ENCODE data around the gene TBC1D4.

Gene TBC1D4

GRCh38 chr13:75425216-75426009 is 56.6 kb downstream of the TBC1D4 start:
- Histone ChIP-seq H3K36me3 (ENCODE audit: insufficient read depth, low read length) (no peaks in the 10 kb centered on the region), H3K4me3 (ENCODE audit: low read length) (no peak overlapping the region), H3K4me1 (ENCODE audit: control insufficient read depth, insufficient read depth, low read length) (no peaks in the 10 kb centered on the region), H3K4me2 (ENCODE audit: low read length) (no peak overlapping the region), H3K27me3 (ENCODE audit: control insufficient read depth, insufficient read depth, low read length) (peaks cover 4% of the 10 kb centered on the region), H3K9ac (ENCODE audit: low read depth, low read length) (no peak overlapping the region), H3K9me3 (replicated peaks; ENCODE audit: low read length) (no peaks in the 10 kb centered on the region)

GRCh38 chr13:75423946-75424345 is 58.0 kb downstream of the TBC1D4 start:
- H3K9ac ChIP-seq (ENCODE audit: low read depth, low read length) = no peak overlapping the region
- no peaks in the 10 kb centered on the region for H3K9me3 ChIP-seq (replicated peaks; ENCODE audit: low read length)
- H3K36me3 ChIP-seq (ENCODE audit: insufficient read depth, low read length) = no peaks in the 10 kb centered on the region
- no peak overlapping the region for H3K4me2 ChIP-seq (ENCODE audit: low read length)
- peaks cover 3% of the 10 kb centered on the region for H3K4me1 ChIP-seq (ENCODE audit: control insufficient read depth, insufficient read depth, low read length)
- H3K27me3 ChIP-seq (ENCODE audit: control insufficient read depth, insufficient read depth, low read length) = peaks cover 10% of the 10 kb centered on the region
- no peak overlapping the region for H3K4me3 ChIP-seq (ENCODE audit: low read length)

- H3K4me2 ChIP-seq (ENCODE audit: low read length) = no peak overlapping the region
Observed at GRCh38 chr13:75422028-75422427, 59.9 kb downstream of the TBC1D4 start.

GRCh38 chr13:75421133-75421532 is 60.8 kb downstream of the TBC1D4 start:
- Histone ChIP-seq H3K27me3 (ENCODE audit: control insufficient read depth, insufficient read depth, low read length) (peaks cover 10% of the 10 kb centered on the region), H3K4me2 (ENCODE audit: low read length) (no peak overlapping the region), H3K9me3 (replicated peaks; ENCODE audit: low read length) (no peaks in the 10 kb centered on the region), H3K9ac (ENCODE audit: low read depth, low read length) (no peak overlapping the region), H3K36me3 (ENCODE audit: insufficient read depth, low read length) (no peaks in the 10 kb centered on the region), H3K4me1 (ENCODE audit: control insufficient read depth, insufficient read depth, low read length) (peaks cover 19% of the 10 kb centered on the region), H3K4me3 (ENCODE audit: low read length) (no peak overlapping the region)

More at GRCh38 chr13:75422028-75422427, 59.9 kb downstream of the TBC1D4 start:
- peaks cover 10% of the 10 kb centered on the region for H3K4me1 ChIP-seq (ENCODE audit: control insufficient read depth, insufficient read depth, low read length)
- no peak overlapping the region for H3K9ac ChIP-seq (ENCODE audit: low read depth, low read length)
- no peak overlapping the region for H3K4me3 ChIP-seq (ENCODE audit: low read length)
- no peaks in the 10 kb centered on the region for H3K36me3 ChIP-seq (ENCODE audit: insufficient read depth, low read length)
- no peaks in the 10 kb centered on the region for H3K9me3 ChIP-seq (replicated peaks; ENCODE audit: low read length)
- H3K27me3 ChIP-seq (ENCODE audit: control insufficient read depth, insufficient read depth, low read length) = peaks cover 10% of the 10 kb centered on the region

- no peak overlapping the region for H3K4me2 ChIP-seq (ENCODE audit: low read length)
- H3K27me3 ChIP-seq (ENCODE audit: control insufficient read depth, insufficient read depth, low read length) = peaks cover 10% of the 10 kb centered on the region
- no peaks in the 10 kb centered on the region for H3K36me3 ChIP-seq (ENCODE audit: insufficient read depth, low read length)
- H3K9me3 ChIP-seq (replicated peaks; ENCODE audit: low read length) = no peaks in the 10 kb centered on the region
- H3K9ac ChIP-seq (ENCODE audit: low read depth, low read length) = no peak overlapping the region
- H3K4me1 ChIP-seq (ENCODE audit: control insufficient read depth, insufficient read depth, low read length) = peaks cover 32% of the 10 kb centered on the region
- no peak overlapping the region for H3K4me3 ChIP-seq (ENCODE audit: low read length)
Observed at GRCh38 chr13:75419656-75420055, 62.3 kb downstream of the TBC1D4 start.

GRCh38 chr13:75418997-75419396 is 63.0 kb downstream of the TBC1D4 start:
- H3K27me3 ChIP-seq (ENCODE audit: control insufficient read depth, insufficient read depth, low read length) = peaks cover 10% of the 10 kb centered on the region
- no peaks in the 10 kb centered on the region for H3K9me3 ChIP-seq (replicated peaks; ENCODE audit: low read length)
- no peak overlapping the region for H3K4me2 ChIP-seq (ENCODE audit: low read length)
- peaks cover 34% of the 10 kb centered on the region for H3K4me1 ChIP-seq (ENCODE audit: control insufficient read depth, insufficient read depth, low read length)
- no peak overlapping the region for H3K9ac ChIP-seq (ENCODE audit: low read depth, low read length)
- no peak overlapping the region for H3K4me3 ChIP-seq (ENCODE audit: low read length)
- H3K36me3 ChIP-seq (ENCODE audit: insufficient read depth, low read length) = no peaks in the 10 kb centered on the region

GRCh38 chr13:75418186-75418843 is 63.7 kb downstream of the TBC1D4 start:
- H3K4me1 ChIP-seq (ENCODE audit: control insufficient read depth, insufficient read depth, low read length) = peaks cover 34% of the 10 kb centered on the region

GRCh38 chr13:75417656-75418055 is 64.3 kb downstream of the TBC1D4 start:
- H3K27me3 ChIP-seq (ENCODE audit: control insufficient read depth, insufficient read depth, low read length) = peaks cover 10% of the 10 kb centered on the region
- no peak overlapping the region for H3K4me2 ChIP-seq (ENCODE audit: low read length)
- H3K36me3 ChIP-seq (ENCODE audit: insufficient read depth, low read length) = no peaks in the 10 kb centered on the region
- H3K4me1 ChIP-seq (ENCODE audit: control insufficient read depth, insufficient read depth, low read length) = peaks cover 34% of the 10 kb centered on the region
- H3K9me3 ChIP-seq (replicated peaks; ENCODE audit: low read length) = no peaks in the 10 kb centered on the region
- no peak overlapping the region for H3K4me3 ChIP-seq (ENCODE audit: low read length)
- no peak overlapping the region for H3K9ac ChIP-seq (ENCODE audit: low read depth, low read length)

More at GRCh38 chr13:75418186-75418843, 63.7 kb downstream of the TBC1D4 start:
- peaks cover 10% of the 10 kb centered on the region for H3K27me3 ChIP-seq (ENCODE audit: control insufficient read depth, insufficient read depth, low read length)
- no peak overlapping the region for H3K9ac ChIP-seq (ENCODE audit: low read depth, low read length)
- H3K9me3 ChIP-seq (replicated peaks; ENCODE audit: low read length) = no peaks in the 10 kb centered on the region
- H3K4me3 ChIP-seq (ENCODE audit: low read length) = no peak overlapping the region
- H3K36me3 ChIP-seq (ENCODE audit: insufficient read depth, low read length) = no peaks in the 10 kb centered on the region
- H3K4me2 ChIP-seq (ENCODE audit: low read length) = no peak overlapping the region

GRCh38 chr13:75417012-75417384 is 65.0 kb downstream of the TBC1D4 start:
- Histone ChIP-seq H3K4me1 (ENCODE audit: control insufficient read depth, insufficient read depth, low read length) (peaks cover 34% of the 10 kb centered on the region), H3K36me3 (ENCODE audit: insufficient read depth, low read length) (no peaks in the 10 kb centered on the region), H3K9me3 (replicated peaks; ENCODE audit: low read length) (no peaks in the 10 kb centered on the region), H3K4me2 (ENCODE audit: low read length) (peak overlapping the region; percentile 60), H3K27me3 (ENCODE audit: control insufficient read depth, insufficient read depth, low read length) (peaks cover 10% of the 10 kb centered on the region), H3K4me3 (ENCODE audit: low read length) (no peak overlapping the region), H3K9ac (ENCODE audit: low read depth, low read length) (no peak overlapping the region)

- Histone ChIP-seq H3K27me3 (ENCODE audit: control insufficient read depth, insufficient read depth, low read length) (peaks cover 10% of the 10 kb centered on the region), H3K9me3 (replicated peaks; ENCODE audit: low read length) (no peaks in the 10 kb centered on the region), H3K4me1 (ENCODE audit: control insufficient read depth, insufficient read depth, low read length) (peaks cover 34% of the 10 kb centered on the region), H3K9ac (ENCODE audit: low read depth, low read length) (no peak overlapping the region), H3K4me3 (ENCODE audit: low read length) (no peak overlapping the region), H3K4me2 (ENCODE audit: low read length) (peak overlapping the region; percentile 60), H3K36me3 (ENCODE audit: insufficient read depth, low read length) (no peaks in the 10 kb centered on the region)
Observed at GRCh38 chr13:75416327-75417011, 65.5 kb downstream of the TBC1D4 start.

- H3K27me3 ChIP-seq (ENCODE audit: control insufficient read depth, insufficient read depth, low read length) = peaks cover 6% of the 10 kb centered on the region
- H3K9ac ChIP-seq (ENCODE audit: low read depth, low read length) = no peak overlapping the region
- H3K9me3 ChIP-seq (replicated peaks; ENCODE audit: low read length) = no peaks in the 10 kb centered on the region
- H3K4me1 ChIP-seq (ENCODE audit: control insufficient read depth, insufficient read depth, low read length) = peaks cover 34% of the 10 kb centered on the region
- no peaks in the 10 kb centered on the region for H3K36me3 ChIP-seq (ENCODE audit: insufficient read depth, low read length)
- H3K4me2 ChIP-seq (ENCODE audit: low read length) = peak overlapping the region; percentile 60
- no peak overlapping the region for H3K4me3 ChIP-seq (ENCODE audit: low read length)
Observed at GRCh38 chr13:75415694-75416093, 66.3 kb downstream of the TBC1D4 start.

Measured in skeletal muscle satellite cell (primary cell).